NCI-H748 (cell line): ENCODE data around the gene RSRC1.
"Not testable (repeated sequence)": the region's sequence is repeated elsewhere in the genome, so short reads cannot be mapped to it uniquely, and the experiment has no call there.

ENCODE experiments used
- DNase-seq: peaks from one replicate; lab custom pipeline; 2025; ENCODE audit not compliant: unreplicated experiment; lab: John Stamatoyannopoulos, UW

RSRC1 gene

GRCh38 chr3:158220575-158220974, 110.7 kb downstream of the RSRC1 start:
- DNase-seq = no peak

GRCh38 chr3:158221426-158221825, 111.5 kb downstream of the RSRC1 start:
- DNase-seq = no peak

- no peak for DNase-seq
Observed at GRCh38 chr3:158226429-158226828, 116.5 kb downstream of the RSRC1 start.

- DNase-seq = not testable (repeated sequence)
Observed at GRCh38 chr3:158228942-158229341, 119.1 kb downstream of the RSRC1 start.

GRCh38 chr3:158233791-158234190, 123.9 kb downstream of the RSRC1 start:
- no peak for DNase-seq

- no peak for DNase-seq
Observed at GRCh38 chr3:158244274-158244673, 134.4 kb downstream of the RSRC1 start.

GRCh38 chr3:158247288-158247687, 137.4 kb downstream of the RSRC1 start:
- DNase-seq = no peak

- no peak for DNase-seq
Observed at GRCh38 chr3:158248261-158248660, 138.4 kb downstream of the RSRC1 start.

- no peak for DNase-seq
Observed at GRCh38 chr3:158249183-158249582, 139.3 kb downstream of the RSRC1 start.

- no peak for DNase-seq
Observed at GRCh38 chr3:158258619-158259018, 148.7 kb downstream of the RSRC1 start.

GRCh38 chr3:158260392-158260791, 150.5 kb downstream of the RSRC1 start:
- peak; percentile 30 for DNase-seq

- peak; percentile 22 for DNase-seq
Observed at GRCh38 chr3:158261371-158261991, 151.6 kb downstream of the RSRC1 start.

GRCh38 chr3:158264894-158265293, 155.0 kb downstream of the RSRC1 start:
- DNase-seq = no peak

- no peak for DNase-seq
Observed at GRCh38 chr3:158267015-158267414, 157.1 kb downstream of the RSRC1 start.

- DNase-seq = no peak
Observed at GRCh38 chr3:158269942-158270341, 160.1 kb downstream of the RSRC1 start.

GRCh38 chr3:158272081-158272480, 162.2 kb downstream of the RSRC1 start:
- no peak for DNase-seq

GRCh38 chr3:158273656-158274055, 163.8 kb downstream of the RSRC1 start:
- no peak for DNase-seq

- DNase-seq = no peak
Observed at GRCh38 chr3:158278187-158278586, 168.3 kb downstream of the RSRC1 start.

- DNase-seq = no peak
Observed at GRCh38 chr3:158279609-158280008, 169.7 kb downstream of the RSRC1 start.

GRCh38 chr3:158295771-158296170, 185.9 kb downstream of the RSRC1 start:
- no peak for DNase-seq

- no peak for DNase-seq
Observed at GRCh38 chr3:158297940-158298339, 188.1 kb downstream of the RSRC1 start.

- no peak for DNase-seq
Observed at GRCh38 chr3:158308236-158308928, 198.5 kb downstream of the RSRC1 start.
